Medulla oblongata (tissue), 1 donor: ENCODE results near the gene HK1.
"Not testable (repeated sequence)": the region's sequence is repeated elsewhere in the genome, so short reads cannot be mapped to it uniquely, and the experiment has no call there.

ENCODE experiments used
- DNase-seq: peaks from one replicate; pipeline ENCODE4 v3.0.0-alpha.2; 2015; ENCODE audit errors: extremely low spot score

Gene HK1

DNA sequence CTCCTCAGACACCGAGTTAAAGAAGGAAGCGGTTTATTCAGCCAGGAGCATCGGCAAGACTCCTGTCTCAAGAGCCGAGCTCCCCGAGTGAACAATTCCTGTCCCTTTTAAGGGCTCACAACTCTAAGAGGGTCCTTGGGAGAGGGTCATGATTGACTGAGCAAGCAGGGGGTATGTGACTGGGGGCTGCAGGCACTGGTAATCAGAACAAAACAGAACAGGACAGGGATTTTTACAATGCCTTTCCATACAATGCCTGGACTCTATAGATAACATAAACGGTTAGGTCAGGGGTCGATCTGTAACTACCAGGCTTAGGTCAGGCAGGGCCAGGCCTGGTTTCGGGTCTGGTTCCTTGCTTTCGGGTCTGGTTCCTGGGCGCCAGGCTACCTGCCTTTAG, 30.0 kb downstream of the HK1 start:
- DNase-seq: not testable (repeated sequence)

DNA sequence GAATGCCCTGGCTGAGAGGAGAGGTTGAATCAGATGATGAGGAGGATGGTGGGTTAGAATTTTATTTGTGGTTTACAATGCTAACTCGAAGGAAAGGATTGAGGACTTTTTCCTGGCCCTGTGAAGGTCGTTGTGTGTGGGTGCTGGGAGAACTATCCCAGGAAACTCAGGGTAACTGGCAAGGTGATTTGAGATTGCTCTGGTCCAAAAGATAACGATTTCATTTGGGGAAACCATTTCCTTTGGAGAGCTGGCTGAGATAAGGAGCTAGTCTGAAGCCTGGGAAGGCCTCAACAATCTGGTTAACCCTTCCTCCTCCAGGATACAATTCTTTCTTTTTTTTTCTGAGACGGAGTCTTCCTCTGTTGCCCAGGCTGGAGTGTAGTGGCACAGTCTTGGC, 33.0 kb downstream of the HK1 start:
- DNase-seq: no peak

DNA sequence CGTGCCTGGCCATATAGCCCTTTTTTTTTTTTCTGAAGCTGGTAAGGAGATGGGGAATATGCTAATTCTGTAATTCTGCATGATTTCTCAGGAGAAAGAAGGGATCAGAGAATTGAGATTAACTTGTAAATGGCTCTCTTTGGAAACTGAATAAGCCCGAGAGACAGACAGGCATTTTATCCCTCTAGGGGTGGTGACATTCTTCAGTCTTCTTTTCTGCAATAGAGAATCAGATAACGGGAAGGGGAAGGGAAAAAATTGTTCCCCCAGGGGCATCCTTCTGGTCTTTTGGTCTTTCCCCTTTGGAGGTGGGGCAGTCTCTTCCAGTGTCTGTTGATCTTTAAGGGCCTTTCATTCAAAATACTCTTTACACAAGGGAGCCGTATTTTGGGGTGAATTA, 34.2 kb downstream of the HK1 start:
- no peak for DNase-seq

DNA sequence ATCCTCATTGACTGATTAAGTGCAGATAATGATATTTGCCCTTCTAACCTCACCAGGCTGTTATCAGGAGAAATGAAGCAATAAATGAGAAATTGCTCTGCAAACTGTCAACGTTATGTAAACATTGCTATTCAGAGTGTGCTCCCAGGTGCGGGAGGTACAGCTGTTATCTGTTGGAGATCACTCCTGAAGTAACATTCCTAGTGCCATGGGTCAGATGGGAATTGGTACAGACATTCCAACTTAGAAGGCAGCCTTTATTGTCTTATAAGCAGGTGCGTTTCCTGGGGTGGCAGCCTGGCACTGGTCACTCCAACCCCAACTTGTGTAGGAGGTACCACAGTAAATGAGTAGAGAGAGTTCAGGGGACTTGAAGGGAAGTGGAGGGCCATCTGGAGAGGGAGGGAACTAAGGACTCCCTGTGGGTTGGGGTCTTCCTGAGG, 36.8 kb downstream of the HK1 start:
- no peak for DNase-seq

DNA sequence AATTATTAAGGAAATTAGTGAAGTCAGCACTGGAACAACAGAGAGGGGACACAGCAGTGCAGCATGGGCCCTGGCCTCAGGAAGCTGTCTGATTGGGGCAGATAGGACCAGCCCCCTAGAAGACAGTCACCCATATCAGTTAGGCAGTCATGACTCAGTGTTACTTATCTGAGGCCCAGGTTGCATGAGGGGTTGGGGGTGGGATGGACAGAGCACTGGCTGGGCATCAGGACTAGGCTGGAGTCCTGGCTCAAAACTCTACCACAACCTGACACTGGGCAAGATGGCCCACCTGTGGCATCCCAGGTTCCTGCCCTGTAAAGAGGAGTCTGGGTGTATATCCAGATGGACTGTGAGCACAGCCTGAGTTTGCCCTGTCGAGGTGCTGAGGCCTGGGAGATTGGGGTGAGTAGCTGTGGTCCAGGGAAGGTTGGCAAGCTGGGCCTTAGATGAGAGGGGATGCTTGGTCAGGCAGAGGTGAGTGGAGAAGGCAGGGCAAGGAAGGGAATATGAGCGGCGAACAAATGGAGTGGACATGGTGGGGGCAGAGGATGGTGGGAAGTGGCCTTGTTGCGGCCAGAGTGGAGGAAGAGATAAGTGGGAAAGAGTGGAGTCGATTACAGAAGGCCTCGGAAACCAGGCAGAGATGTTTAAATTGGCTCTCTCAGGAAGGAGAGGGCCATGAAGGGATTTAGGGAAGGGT, 37.5 kb downstream of the HK1 start:
- no peak for DNase-seq

DNA sequence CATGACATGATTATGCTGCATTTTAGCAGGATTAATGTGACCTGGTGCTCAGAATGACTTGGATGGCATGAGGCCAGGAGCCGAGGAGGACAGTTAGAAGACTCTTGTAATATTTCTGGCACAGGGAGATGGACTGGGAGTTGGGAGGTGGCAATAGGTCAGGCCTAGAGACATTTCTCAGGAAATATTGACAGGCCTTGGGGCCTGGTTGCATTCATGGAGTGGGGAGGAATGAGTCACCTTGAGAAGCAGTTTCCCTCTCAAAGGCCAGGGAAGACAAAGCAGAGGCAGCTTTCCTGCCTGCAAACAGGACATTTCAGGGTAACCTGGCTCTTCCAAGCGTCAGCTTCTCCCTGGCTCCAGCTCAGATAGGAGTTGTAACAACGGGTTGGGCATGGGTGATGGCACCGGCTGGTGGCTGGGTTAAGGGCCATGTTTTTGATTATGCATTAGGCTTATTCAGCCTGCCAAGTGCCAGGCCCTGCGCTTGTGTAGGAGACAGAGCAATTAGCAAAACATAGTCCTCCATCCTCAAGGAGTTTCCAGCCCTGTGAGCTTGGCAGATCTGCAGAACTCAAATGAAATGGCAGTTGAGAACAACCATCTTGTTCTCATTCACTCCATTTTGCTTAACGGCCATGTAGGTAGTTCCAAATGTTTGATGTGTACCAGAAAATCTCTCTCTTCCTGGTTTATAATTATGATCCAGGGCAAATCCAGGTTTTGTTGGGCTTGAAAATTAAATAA, 38.2 kb downstream of the HK1 start:
- no peak for DNase-seq

DNA sequence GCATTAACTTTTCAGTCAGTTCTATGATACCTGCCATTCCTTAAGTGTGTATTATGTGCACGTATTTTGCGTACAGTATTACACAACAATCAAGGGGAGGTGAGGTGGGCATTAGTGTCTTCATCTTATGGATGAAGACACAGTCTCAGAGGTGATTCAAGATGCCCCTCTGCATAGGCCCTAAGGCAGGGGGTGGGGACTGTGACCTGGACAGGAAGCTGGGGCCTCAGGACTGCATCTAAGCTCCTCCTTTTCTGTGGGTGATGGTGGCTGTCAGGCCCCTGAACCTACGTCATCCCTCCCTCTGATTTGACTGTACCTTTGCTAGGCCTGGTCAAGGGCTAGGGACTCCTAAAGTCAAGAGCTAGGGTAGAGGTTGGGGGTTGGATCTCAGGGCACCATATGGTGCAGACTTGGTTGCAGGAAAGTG, 38.9 kb downstream of the HK1 start:
- no peak for DNase-seq

DNA sequence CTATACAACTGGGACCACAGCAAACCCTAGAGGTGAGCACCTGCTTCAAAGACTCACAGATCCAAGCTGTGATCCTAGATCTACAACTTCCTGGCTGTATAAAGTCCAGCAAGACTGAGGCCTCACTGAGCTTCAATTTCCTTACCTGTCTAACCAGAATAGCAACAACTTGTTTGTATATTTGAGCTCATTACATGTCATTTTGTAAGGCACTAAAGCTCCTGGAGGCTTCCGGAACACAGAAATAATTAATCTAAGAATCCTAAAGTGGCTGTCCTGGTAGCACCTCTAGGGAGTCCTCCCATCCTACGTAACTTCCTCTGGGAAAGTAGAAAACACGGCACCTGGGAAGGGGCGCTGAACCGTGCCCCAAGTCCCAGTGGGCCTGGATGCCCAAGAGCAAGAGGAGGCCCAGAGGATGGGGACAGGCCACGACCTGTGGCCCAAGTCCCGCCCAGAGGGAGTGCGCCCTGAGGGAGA, 39.4 kb downstream of the HK1 start:
- no peak for DNase-seq

DNA sequence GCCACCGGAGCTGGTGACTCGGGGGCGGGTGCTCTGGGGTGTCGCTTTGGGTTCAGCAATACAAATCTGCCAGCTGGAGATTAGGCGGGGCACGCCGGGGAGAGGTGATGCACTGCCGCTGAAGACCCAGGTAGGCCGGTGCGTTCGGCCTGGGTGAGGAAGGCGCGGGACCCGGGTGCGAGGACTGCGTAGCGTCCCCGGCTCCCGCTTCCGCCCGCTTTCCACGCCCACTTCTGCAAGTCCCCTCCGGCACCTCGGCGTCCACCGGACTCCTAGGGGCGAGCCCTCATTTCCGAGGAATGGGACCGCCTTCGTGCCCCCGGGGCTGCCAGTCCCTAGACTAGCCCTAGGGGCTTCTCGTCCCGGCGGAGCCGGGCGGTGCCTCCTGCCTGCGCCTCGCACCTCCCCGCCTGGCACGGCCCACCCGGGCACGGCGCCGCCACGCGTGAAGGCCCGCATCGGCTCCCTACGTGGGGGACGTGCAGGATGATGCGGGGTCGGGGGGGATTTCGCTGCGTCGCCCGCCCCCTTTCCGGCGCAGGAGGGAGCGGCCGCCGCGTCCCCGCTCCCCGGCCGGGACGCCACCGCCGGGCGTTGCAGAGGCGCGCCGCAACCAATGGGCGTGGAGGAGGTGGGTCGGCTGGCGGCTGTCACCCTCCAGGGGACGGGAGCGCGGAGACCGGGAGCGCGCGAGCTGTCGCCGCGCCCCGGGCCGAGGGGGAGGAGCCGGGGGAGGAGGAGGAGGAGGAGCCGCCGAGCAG, 40.0 kb downstream of the HK1 start:
- DNase-seq: peak; percentile 93

DNA sequence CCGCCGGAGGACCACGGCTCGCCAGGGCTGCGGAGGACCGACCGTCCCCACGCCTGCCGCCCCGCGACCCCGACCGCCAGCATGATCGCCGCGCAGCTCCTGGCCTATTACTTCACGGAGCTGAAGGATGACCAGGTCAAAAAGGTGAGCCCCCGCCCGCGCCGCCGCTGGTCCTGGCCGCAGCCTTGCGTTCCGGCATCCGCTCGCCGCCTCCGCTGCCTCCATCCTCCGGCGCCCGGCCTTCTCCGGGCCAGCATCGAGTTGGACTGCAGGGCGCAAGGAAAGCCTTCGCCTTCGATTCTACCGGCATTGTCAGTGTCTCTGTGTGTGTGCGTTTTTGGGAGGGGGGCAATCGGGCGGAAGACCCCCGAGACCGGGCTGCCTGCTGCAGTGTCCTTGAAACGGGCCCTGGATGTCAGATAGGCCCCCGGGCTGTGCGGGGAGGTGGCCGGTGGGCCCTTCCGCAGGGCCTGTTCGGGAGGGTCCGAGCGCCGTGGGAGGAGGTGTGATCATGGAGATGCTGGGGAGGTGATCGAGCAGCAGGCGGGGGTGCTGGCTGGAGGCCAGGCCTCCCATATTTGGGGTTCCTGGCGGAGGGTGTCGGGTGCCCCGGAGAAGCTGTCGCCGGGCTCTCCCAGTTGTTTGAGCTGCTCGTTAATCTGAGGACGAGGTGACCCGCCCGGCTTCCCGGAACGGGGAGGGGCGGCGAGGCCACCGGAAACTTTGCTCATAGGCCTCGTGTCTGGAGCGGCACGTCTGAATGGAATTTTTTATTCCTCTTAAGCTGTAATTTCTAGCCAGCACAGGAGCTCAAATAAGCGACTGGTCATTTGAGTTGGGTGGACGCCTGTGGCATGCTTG, 40.8 kb downstream of the HK1 start:
- no peak for DNase-seq

DNA sequence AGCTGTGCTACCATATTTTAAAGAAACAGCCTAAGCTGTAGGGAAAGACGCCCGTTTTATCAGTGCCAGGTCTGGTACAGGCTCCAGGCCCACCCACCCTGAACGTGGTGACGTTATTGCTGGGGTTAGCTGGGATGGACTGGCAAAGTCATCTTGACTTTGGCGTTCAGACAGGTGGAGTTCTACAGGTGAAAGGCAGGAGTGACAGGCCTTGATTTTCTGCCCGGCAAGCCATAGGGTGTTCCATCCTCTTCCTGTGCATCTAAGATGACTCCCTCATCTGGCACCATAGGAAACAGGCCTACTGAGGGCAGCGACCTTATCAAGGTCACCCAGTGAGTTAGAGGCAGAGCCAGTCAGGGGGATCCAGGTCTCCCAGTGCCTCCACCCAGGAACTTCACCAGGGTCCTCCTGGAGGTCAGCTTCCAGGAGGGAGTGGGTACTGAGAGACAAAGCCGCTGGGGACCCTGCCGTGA, 41.6 kb downstream of the HK1 start:
- no peak for DNase-seq

DNA sequence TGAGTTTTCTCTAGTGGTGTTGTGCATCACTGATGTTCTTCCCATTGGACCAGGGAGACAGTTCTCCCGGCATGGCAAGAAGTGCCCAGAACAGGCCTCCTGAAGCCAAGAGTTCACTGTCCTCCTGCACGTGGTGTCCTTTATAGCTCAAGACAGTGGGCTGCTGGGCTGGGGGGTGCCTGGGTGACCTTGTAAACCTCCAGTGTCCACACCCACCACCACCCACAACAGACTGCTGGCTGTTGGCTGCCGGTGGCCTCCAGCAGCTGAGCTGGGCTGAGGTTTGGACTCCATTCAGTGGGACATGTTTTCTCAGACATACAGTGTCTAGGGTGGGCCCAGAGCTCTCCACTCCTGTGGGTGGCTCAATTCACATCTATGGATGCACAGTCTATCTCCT, 42.2 kb downstream of the HK1 start:
- DNase-seq: no peak

DNA sequence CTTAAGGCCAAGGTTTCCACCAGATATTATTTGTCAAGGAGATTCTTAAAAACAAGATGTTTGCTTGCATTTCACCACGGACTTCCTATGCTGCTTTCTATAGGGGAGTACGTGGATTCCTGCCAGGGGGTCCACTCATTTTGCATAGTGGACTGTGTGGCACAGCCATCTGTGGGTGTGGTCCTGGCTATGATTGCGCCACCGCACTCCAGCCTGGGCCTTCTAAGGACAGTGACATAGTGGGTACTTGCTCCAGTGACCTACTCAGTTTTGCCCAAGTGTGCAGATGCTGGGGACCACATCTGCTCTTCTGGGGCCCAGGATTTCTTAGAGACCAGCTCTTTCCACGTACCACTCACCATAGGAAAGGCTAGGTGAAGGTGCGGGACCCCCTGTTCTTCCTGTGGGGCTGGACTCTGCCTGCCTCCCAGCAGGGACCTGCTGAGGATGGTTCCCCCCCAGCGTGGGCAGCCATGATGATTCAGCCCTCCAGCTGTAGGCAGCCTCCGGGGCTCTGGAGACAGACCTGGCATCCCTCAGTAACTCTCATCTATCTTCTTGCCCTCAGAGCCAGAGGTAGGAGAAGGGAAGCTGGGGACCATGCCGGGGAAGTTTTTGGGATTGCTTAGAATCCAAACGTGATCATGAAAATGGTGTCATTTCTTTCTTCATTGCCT, 42.9 kb downstream of the HK1 start:
- no peak for DNase-seq

DNA sequence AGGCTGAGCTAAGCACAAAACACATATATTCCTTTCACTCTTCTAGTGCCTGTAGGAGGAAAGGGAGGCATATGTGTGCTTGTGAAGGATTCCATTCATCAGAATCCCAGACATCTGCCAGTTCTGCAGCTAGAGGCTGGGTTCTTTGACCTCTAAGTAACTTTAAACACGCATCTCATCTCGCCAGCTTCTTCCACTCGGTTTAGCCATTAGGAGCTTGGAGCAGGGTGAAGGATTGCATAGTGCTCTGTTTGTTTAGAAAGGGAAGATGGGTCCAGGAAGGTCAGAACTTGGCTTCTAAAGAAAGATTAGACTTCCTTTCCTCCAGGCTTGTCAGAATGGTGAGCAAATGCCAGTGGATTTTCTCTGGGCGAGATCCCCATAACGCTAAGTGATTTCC, 43.6 kb downstream of the HK1 start:
- DNase-seq: no peak

DNA sequence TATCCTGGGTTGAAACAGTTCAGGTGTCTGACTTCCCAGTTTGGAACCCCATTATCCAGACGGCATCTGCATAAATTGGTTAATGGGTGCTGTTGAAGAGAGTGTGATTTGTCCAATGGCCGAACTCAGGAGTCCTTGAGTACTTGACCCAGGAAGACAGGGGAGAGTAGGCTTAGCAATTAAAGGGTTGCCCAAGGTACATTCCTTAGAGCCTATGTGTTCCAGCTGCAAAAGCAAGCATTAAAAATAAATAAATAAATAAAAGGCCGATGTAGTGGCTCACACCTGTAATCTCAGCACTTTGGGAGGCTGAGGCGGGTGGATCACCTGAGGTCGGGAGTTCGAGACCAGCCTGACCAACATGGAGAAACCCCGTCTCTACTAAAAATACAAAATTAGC, 44.0 kb downstream of the HK1 start:
- DNase-seq: not testable (repeated sequence)

DNA sequence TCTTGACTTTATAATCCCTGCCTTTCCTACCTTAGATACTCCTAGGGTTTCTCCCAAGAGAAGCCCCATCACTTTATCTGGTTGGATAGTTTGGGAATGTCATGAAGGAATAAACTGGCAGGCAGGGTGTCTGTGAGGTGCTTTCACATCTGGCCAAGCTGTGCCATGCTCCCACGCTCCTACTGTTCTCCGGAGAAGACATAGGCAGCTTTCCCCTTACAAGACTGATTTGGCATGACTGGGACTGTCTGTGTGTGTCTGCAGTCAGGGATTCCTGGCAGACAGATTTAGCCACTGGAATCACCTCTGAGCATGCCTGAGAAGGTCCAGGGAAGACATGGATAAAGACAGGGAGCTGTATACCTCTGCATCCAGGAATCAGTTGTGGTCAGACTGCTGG, 45.3 kb downstream of the HK1 start:
- no peak for DNase-seq

DNA sequence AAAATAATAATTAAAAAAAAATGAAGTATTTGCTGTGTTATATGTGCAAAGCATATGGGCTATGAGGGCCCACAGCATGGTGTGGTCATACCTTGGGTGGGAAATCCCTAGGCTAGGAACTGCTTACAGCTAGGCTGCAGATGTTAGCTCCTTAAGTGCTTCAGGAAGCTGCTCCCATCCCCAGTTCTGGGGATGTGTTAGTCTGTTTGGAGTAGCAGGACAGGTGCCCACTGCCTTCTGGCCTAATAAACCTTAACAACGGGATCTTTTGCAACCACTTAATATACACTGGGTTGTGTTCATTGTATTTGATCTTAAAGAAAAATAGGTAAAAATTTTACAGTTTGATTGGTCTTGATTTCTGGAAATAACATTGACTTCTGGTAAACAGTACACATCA, 46.3 kb downstream of the HK1 start:
- no peak for DNase-seq

DNA sequence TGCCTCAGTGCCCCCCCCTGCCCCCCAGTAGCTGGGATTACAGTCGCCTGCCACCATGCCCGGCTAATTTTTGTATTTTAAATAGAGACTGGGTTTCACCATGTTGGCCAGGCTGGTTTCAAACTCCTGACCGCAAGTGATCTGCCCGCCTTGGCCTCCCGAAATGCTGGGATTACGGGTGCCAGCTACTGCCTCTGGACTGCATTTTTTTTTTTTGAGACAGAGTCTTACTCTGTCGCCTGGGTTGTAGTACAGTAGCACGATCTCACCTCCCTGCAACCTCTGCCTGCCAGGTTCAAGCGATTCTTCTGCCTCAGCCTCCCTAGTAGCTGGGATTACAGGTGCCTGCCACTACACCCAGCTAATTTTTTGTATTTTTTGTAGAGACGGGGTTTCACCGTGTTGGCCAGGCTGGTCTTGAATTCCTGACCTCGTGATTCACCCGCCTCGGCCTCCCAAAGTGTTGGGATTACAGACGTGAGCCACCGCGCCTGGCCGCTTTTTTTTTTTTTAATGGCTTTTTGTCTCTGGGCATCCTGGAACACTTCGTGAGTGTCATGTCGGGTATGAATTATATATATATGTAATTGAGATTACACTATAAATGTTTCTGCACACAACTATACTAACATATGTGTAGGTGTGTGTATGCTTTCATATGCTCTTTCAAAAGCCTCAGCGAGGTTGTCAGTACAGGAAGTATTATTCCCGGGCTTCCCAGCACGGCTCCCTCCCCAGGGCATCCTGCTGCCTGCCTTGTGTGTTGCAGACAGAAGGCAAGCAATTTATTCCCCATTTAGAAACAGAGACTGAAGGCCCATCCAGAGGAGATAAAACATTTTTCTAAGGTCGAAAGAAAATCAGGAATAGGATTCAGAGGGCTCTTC, 47.6 kb downstream of the HK1 start:
- DNase-seq: not testable (repeated sequence)

DNA sequence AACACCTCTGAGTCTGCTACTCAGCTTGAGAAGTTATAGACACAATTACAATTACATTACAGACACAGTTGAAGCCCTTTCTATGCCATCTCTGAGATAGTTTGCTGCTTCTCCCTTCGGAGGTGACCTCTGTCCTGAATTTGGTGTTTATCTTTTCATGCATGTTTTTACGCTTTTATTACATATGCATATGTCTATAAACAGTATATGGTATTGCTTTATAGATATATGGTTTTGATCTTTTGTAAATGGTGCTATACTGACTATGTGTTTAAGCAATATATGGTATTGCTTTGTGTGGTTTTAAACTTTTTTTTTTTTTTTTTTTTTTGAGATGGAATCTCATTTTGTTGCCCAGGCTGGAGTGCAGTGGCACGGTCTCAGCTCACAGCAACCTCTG, 48.4 kb downstream of the HK1 start:
- no peak for DNase-seq
